GM20431 (cell line): Measurements from ENCODE around the gene UGT1A8.

ENCODE experiments used
- in situ Hi-C: fragments of 300-500 bp; cut with MseI, MboI; formaldehyde crosslinking; loops from one replicate; pipeline ENCODE4 v1.15.0; 2020; ENCODE audit warnings: low sequenced_read_pairs; ENCODE audit not compliant: unreplicated experiment

The UGT1A8 gene

DNA sequence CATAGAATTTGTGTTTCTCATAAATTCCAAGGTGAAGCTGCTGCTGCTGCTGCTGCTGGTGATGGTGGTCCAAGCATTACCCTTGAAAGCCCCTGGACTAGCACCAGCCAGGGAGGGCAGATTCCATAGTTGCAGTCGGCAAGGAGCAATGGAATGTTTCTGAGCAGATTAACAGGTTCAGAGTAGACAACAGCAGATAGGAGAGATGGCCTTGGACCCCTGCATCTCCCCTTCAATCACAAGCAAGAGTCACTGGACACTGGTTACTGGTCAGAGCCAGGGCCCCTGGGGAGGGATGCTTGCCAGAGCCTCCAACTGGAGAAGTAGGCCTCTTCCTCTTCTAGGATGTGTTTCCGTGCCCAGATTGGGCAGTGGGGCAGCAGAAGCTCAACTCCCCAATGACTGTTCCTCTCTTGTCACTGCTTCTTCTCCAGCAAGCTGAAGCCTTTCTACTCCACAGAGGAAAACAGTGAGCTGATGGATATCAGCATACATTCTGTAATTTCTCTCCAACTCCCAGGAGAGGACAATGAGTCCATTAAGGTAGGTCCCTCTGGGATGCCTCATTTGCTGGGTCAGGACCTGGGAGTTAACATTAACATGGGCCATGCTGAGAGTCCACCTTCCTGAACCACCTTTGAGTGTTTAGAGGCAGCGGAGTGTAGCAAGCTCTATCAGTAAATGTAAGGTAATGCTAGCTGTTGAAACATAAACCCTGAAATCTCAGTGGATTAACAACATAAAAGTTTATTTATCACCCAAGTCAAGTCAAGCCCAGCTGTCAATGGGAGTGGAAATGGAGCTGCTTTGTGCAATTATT is 196.0 kb downstream of the UGT1A8 start:
- in situ Hi-C loops = no loop called here

- in situ Hi-C loops = no loop called here
These were observed 196.8 kb downstream of the UGT1A8 start for GRCh38 chr2:233814056-233814835.

GRCh38 chr2:233815861-233816260 is 198.4 kb downstream of the UGT1A8 start:
- in situ Hi-C loops = no loop called here

- in situ Hi-C loops = no loop called here
These were observed 198.9 kb downstream of the UGT1A8 start for GRCh38 chr2:233816334-233816733.

- in situ Hi-C loops = no loop called here
These were observed 199.3 kb downstream of the UGT1A8 start for GRCh38 chr2:233816771-233817170.

DNA sequence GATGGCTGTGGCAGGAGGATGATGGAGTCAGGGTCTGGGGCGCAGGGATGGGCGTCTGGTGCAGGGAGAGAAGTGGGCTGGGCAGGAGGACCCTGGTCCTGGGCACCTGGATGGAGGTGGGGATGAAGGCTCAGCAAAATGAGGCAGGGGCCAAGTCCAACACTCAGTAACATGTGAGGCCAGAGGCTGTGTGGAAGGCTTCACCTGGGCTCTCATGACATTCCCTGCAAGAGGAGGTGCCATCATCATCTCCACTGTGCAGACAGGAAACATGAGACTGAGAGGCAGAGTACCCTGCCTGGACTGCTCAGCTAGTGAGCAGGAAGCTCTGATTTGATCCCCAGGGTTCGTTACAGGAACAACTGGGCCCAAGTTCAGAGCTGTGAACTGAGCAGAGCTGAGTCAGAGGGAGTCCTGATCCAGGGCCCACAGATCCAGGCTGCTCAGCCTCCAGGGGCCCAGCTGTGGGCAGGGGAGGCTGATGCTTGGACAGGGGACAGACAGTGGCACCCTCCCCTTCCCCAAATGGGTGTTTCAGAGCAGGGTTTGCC is 200.0 kb downstream of the UGT1A8 start:
- in situ Hi-C loops = no loop called here

DNA sequence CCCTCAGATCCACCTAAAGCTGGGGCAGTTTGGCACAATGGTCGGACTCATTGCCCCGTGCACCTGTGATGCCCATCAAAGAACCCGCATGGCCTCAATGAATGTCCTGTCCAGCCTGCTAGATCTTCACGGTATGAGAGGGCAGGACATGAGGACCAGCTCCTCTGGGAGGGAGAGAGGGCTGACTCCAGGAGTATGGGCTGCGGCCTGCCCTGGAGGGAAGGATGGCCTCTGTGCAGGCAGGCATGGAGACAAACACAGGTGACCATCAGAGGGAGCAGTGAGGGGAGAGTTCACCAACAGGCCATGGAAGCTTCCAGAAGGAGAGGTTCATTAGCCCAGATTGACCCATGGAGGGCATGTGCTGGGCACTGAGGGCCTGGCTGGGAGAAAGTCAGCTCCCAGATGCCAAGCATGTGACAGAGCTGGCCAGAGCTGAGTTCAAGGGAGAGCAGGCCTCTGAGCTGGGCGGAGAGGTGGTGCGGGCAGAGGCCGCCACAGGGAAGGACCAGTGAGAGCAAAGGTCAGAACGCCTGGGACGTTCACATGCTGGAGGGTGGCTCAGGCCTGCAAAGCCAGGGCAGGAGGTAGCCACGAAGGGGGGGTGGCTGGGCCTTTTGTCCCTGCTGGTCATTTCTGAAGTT is 200.7 kb downstream of the UGT1A8 start:
- in situ Hi-C loops = no loop called here

DNA sequence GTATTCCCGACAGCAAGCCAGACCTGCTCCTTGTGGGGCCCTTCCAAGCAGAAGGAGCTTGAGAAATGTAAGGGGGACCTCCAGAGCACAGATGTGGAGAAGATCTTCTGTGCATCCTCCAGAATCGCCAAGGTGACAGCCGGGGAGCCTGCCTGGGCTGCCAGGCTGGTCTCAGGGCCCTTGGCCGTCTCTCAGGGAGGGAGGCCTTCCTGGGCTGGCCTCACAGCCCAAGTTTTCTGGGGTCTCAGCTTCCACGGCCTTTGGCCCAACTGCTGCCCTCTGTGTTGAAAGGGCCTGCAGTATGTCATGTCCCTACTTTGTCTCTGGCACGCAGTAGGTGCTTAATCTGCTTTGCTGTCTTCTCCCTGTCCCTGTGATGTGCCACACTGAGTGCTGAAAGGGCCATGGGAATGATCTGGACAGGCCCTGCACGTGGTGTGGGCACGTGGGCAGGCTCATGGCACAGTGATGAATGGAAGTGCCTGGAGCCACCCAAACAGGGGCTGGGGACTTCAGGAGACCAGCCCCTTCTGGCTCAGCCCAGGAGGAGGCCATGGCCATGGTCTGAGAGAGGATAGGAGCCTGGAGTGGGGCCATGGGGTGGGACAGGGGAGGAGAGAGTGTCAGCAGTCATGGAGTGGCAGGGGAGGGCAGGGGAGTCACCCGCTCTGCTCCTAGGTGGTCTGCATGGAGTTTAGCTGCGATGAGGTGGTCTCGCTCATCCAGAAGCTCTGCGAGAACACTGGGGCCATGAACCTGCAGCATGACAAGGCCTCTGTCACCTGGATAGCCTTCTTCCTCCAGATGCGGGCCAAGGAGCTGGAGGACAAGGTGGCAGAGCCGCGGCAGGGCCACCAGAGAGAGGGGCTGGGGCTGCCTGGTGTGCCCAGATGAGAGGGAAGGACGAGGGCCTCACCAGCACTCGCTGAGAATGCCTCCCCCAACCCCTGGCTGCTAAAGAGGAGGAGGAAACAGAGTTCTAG is 201.5 kb downstream of the UGT1A8 start:
- in situ Hi-C loops = no loop called here

- in situ Hi-C loops = no loop called here
These were observed 202.7 kb downstream of the UGT1A8 start for GRCh38 chr2:233819884-233820773.

DNA sequence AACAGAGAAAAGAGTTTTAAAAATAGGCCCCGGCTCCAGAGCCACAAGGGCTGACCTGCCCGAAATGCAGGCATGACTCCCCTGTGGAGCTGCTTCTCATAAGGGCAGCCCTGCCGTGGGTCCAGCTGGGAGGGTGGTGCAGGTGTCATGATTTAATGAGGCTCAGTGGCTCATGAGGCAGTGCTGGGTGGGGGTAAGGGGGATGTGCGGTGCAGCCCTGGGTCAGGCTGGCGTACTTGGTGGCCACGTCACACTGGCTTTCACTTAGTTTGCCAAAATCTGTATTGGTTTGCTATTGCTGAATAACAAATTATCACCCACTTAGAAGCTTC is 203.3 kb downstream of the UGT1A8 start:
- in situ Hi-C loops = no loop called here

DNA sequence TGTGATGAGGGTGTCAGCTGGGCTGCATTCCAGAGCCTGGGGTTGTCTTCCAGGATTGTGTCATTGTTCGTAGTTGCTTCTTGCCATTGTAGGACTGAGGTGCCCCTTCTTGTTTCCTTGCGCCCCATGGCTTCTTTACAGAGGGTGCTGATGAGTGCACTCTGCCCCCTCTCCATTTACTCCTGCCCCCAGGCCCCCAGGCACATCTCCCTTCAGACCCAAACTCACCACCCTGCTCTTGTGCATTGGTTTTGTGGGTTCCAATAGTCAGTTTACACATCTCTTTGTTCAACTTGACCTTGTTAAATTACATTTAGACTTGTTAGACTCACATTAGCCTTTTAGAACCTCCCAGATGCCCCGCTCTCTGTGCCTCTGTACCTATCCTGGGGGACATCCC is 203.8 kb downstream of the UGT1A8 start:
- in situ Hi-C loops = no loop called here

DNA sequence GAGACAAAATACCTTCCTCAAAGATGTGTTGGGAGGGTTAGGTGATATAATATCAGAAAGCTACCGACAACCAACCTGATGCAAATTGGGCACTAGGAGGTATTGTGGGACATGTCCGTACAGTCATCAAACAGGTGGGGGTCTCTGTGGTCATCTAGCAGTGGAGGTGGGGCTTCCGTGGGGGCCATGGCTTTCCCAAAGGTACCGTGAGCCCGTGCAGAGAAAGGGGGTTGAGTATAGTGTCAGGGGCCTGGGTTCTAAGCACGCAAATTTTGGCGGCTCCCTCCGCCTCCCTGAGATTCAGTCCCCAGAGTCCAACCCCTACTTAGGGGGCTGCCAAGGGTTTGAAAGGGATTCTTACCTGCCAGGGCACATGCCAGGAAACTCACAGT is 204.3 kb downstream of the UGT1A8 start:
- in situ Hi-C loops = no loop called here

GRCh38 chr2:233822101-233822771 is 204.8 kb downstream of the UGT1A8 start:
- in situ Hi-C loops = no loop called here
